ENCODE data around the gene FOXK2.

GRCh38 chr17:82536512-82537201 lies 17.1 kb downstream of the FOXK2 start:
- TF ChIP-seq CTCF (IDR thresholded peaks at IDR 0.05; ENCODE audit: poor library complexity) (no peak), EZH2 (IDR thresholded peaks at IDR 0.05; ENCODE audit: borderline replicate concordance) (no peak)
